ENCODE measurements around the gene POTEH. TPM values are rescaled to one million over a fixed set of nuclear protein-coding genes. Genes with fewer than 3 reads are reported as not detected.
"Not testable (repeated sequence)": the region's sequence is repeated elsewhere in the genome, so short reads cannot be mapped to it uniquely, and the experiment has no call there.

The POTEH gene
- total and polyA plus RNA-seq, 8 donors: not detected

- H3K4me3 ChIP-seq; H3K27ac ChIP-seq; DNase-seq; H3K36me3 ChIP-seq; H3K4me1 ChIP-seq; H3K9me3 ChIP-seq; H3K27me3 ChIP-seq; intact Hi-C loops (cut with DNase I; ENCODE audit: low total_unique reads): not testable (repeated sequence)
- 69 to 89% (median 85%) methylated on average over 2 to 4 of the region's 4 CpGs; no CpG with 5 or more reads in 1 of the 5 donors for WGBS, 5 donors
These were observed 4.2 kb upstream of the POTEH start for GRCh38 chr22:15685641-15686040.

- H3K27ac ChIP-seq; DNase-seq; H3K4me1 ChIP-seq; H3K36me3 ChIP-seq; intact Hi-C loops (cut with DNase I; ENCODE audit: low total_unique reads); H3K27me3 ChIP-seq; H3K4me3 ChIP-seq; H3K9me3 ChIP-seq: not testable (repeated sequence)
- WGBS, 5 donors: 54 to 84% (median 78%) methylated on average over 3 of the region's 3 CpGs
These were observed 2.7 kb upstream of the POTEH start for GRCh38 chr22:15687086-15687485.

GRCh38 chr22:15687676-15688075 is 2.1 kb upstream of the POTEH start:
- H3K4me3 ChIP-seq; H3K27me3 ChIP-seq; H3K9me3 ChIP-seq; H3K27ac ChIP-seq; H3K36me3 ChIP-seq; DNase-seq; intact Hi-C loops (cut with DNase I; ENCODE audit: low total_unique reads); H3K4me1 ChIP-seq: not testable (repeated sequence)
- WGBS, 5 donors: 72 to 83% (median 81%) methylated on average over 3 to 4 of the region's 4 CpGs; no CpG with 5 or more reads in 2 of the 5 donors

GRCh38 chr22:15688090-15688489 is 1.7 kb upstream of the POTEH start:
- H3K36me3 ChIP-seq; DNase-seq; H3K4me1 ChIP-seq; H3K27ac ChIP-seq; intact Hi-C loops (cut with DNase I; ENCODE audit: low total_unique reads); H3K9me3 ChIP-seq; H3K4me3 ChIP-seq; H3K27me3 ChIP-seq: not testable (repeated sequence)
- WGBS, 5 donors: 61 to 78% (median 69%) methylated on average over 1 to 2 of the region's 2 CpGs; no CpG with 5 or more reads in 1 of the 5 donors

GRCh38 chr22:15689012-15689748 is 646 bp upstream of the POTEH start:
- H3K4me3 ChIP-seq; H3K4me1 ChIP-seq; H3K27ac ChIP-seq; H3K27me3 ChIP-seq; intact Hi-C loops (cut with DNase I; ENCODE audit: low total_unique reads); H3K9me3 ChIP-seq; H3K36me3 ChIP-seq; DNase-seq: not testable (repeated sequence)
- 86 to 90% (median 88%) methylated on average over 54 to 77 of the region's 77 CpGs for WGBS, 5 donors

- H3K4me3 ChIP-seq; DNase-seq; H3K27me3 ChIP-seq; H3K27ac ChIP-seq; H3K36me3 ChIP-seq; intact Hi-C loops (cut with DNase I; ENCODE audit: low total_unique reads); H3K9me3 ChIP-seq; H3K4me1 ChIP-seq: not testable (repeated sequence)
- 79 to 90% (median 85%) methylated on average over 2 to 4 of the region's 4 CpGs for WGBS, 5 donors
These were observed 23.8 kb downstream of the POTEH start for GRCh38 chr22:15713600-15713999.

- H3K9me3 ChIP-seq; H3K4me1 ChIP-seq; H3K4me3 ChIP-seq; H3K36me3 ChIP-seq; H3K27ac ChIP-seq; intact Hi-C loops (cut with DNase I; ENCODE audit: low total_unique reads); H3K27me3 ChIP-seq; DNase-seq: not testable (repeated sequence)
- WGBS, 5 donors: 16 to 38% (median 31%) methylated on average over 1 to 2 of the region's 2 CpGs
These were observed 24.3 kb downstream of the POTEH start for GRCh38 chr22:15714125-15714524.

- H3K4me3 ChIP-seq; H3K36me3 ChIP-seq; H3K27ac ChIP-seq; DNase-seq; H3K9me3 ChIP-seq; H3K4me1 ChIP-seq; H3K27me3 ChIP-seq; intact Hi-C loops (cut with DNase I; ENCODE audit: low total_unique reads): not testable (repeated sequence)
- 81 to 87% (median 83%) methylated on average over 6 to 9 of the region's 18 CpGs; no CpG with 5 or more reads in 2 of the 5 donors for WGBS, 5 donors
These were observed 32.1 kb downstream of the POTEH start for GRCh38 chr22:15721884-15722283.

- H3K9me3 ChIP-seq; DNase-seq; H3K4me3 ChIP-seq; H3K4me1 ChIP-seq; intact Hi-C loops (cut with DNase I; ENCODE audit: low total_unique reads); H3K27me3 ChIP-seq; H3K36me3 ChIP-seq; H3K27ac ChIP-seq: not testable (repeated sequence)
- WGBS, 5 donors: 42 to 83% (median 68%) methylated on average over 2 to 9 of the region's 19 CpGs
These were observed 39.5 kb downstream of the POTEH start for GRCh38 chr22:15729209-15729917.

GRCh38 chr22:15731023-15731422 is 41.2 kb downstream of the POTEH start:
- no CpG with 5 or more reads among the region's 8 CpGs for WGBS, 5 donors

GRCh38 chr22:15734411-15734810 is 44.6 kb downstream of the POTEH start:
- 46 to 73% (median 64%) methylated on average over 3 to 4 of the region's 6 CpGs; no CpG with 5 or more reads in 2 of the 5 donors for WGBS, 5 donors
- H3K27ac ChIP-seq; H3K36me3 ChIP-seq; DNase-seq; intact Hi-C loops (cut with DNase I; ENCODE audit: low total_unique reads); H3K4me1 ChIP-seq; H3K9me3 ChIP-seq; H3K4me3 ChIP-seq; H3K27me3 ChIP-seq: not testable (repeated sequence)

More at GRCh38 chr22:15731023-15731422, 41.2 kb downstream of the POTEH start:
- intact Hi-C loops (cut with DNase I; ENCODE audit: low total_unique reads); H3K27ac ChIP-seq; H3K9me3 ChIP-seq; H3K4me3 ChIP-seq; DNase-seq; H3K36me3 ChIP-seq; H3K27me3 ChIP-seq; H3K4me1 ChIP-seq: not testable (repeated sequence)
